Progenitor cell of endocrine pancreas (in vitro differentiated cells): ENCODE measurements around the gene SCP2D1. TPM values are rescaled to one million over a fixed set of nuclear protein-coding genes. Genes with fewer than 3 reads are reported as not detected.

Experiments used
- DNase-seq: peaks from one replicate; pipeline ENCODE4 v3.0.0; 2021; ENCODE audit warnings: low spot score; ENCODE audit not compliant: unreplicated experiment
- H3K27ac Mint-ChIP-seq: 2 replicates; pipeline ENCODE4 v1.8.0; 2021; ENCODE audit warnings: mild to moderate bottlenecking, moderate library complexity, mixed read lengths
- H3K27me3 Mint-ChIP-seq: 2 replicates; pipeline ENCODE4 v1.8.0; 2021; ENCODE audit warnings: mixed read lengths
- H3K36me3 Mint-ChIP-seq: 2 replicates; pipeline ENCODE4 v1.8.0; 2022; ENCODE audit warnings: mixed read lengths; ENCODE audit not compliant: insufficient read depth
- H3K4me1 Mint-ChIP-seq: 2 replicates; pipeline ENCODE4 v1.8.0; 2021; ENCODE audit warnings: low read depth, mixed read lengths
- H3K4me3 Mint-ChIP-seq: 2 replicates; pipeline ENCODE4 v1.8.0; 2021; ENCODE audit warnings: low read depth, mild to moderate bottlenecking, moderate library complexity, mixed read lengths
- H3K9me3 Mint-ChIP-seq: 2 replicates; pipeline ENCODE4 v1.8.0; 2021; ENCODE audit warnings: low read depth, mixed read lengths
- total RNA-seq: library from RNA; stranded (reverse); gene quantifications from 2 replicates; pipeline ENCODE4 v1.2.1, GENCODE V29; 2021
- TF ChIP-seq, protein P1 (sequence below): fragments of 200-600 bp; sonication (generic); IDR thresholded peaks from one replicate; pipeline ENCODE4 v1.5.0; 2021; ENCODE audit warnings: antibody characterized with exemption, mild to moderate bottlenecking; ENCODE audit not compliant: unreplicated experiment

SCP2D1 gene
- total RNA-seq, 1 donor from 2014 or later: not detected

DNA sequence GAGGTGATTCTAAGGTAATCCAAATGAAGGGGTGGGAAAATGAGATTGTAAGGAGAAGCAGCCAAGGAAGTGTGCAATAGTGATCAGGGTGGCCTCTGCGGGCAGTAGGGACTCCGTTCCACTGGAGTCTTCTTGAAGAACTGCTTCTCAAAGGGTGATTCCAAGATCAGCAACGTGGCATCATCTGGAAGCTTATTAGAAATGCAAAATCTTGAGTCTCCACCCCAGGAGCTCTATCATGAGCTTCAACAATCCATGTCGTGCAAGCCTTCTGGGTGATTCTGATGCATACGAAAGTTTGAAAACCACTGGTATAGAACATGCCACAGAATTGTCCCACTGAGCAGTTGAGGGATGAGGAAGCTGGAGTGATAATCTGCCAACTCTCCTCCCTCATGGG, 31.4 kb downstream of the SCP2D1 start:
- TF ChIP-seq, protein P1, sequence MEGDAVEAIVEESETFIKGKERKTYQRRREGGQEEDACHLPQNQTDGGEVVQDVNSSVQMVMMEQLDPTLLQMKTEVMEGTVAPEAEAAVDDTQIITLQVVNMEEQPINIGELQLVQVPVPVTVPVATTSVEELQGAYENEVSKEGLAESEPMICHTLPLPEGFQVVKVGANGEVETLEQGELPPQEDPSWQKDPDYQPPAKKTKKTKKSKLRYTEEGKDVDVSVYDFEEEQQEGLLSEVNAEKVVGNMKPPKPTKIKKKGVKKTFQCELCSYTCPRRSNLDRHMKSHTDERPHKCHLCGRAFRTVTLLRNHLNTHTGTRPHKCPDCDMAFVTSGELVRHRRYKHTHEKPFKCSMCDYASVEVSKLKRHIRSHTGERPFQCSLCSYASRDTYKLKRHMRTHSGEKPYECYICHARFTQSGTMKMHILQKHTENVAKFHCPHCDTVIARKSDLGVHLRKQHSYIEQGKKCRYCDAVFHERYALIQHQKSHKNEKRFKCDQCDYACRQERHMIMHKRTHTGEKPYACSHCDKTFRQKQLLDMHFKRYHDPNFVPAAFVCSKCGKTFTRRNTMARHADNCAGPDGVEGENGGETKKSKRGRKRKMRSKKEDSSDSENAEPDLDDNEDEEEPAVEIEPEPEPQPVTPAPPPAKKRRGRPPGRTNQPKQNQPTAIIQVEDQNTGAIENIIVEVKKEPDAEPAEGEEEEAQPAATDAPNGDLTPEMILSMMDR: no peak
- Mint-ChIP-seq H3K27me3 (peaks cover 16% of the 10 kb centered on the region), H3K9me3 (no peaks in the 10 kb centered on the region), H3K27ac (no peak overlapping the region), H3K4me3 (no peak overlapping the region), H3K4me1 (peaks cover 5% of the 10 kb centered on the region), H3K36me3 (no peaks in the 10 kb centered on the region)
- no peak for DNase-seq

DNA sequence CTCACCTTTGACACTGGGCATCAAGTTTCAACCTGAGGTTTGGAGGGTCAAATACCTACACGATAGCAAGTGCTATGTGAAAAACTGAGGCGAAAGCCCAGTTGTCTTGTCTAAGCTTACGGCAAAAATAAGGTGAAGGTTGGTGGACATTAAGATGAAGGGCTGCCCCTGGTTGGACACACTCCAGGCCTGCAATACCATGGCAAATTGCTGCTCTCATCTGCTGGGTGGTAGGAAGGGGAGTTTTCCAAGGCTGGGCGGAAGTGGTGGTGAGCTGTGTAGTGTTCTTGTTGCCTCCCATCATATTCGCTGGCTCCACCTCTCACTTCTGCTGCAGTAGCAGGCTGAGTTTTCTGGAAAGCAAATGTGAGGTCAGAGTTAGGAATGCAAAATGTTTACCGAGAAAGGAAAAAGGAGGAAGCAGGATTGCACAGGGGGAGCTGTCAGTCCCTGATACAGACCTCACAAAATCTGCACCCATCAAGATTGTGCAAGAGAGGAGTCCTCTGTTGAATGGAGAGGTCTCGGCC, 33.7 kb downstream of the SCP2D1 start:
- Mint-ChIP-seq H3K4me3 (no peak overlapping the region), H3K4me1 (peaks cover 1% of the 10 kb centered on the region), H3K27ac (no peak overlapping the region), H3K27me3 (peaks cover 18% of the 10 kb centered on the region), H3K36me3 (no peaks in the 10 kb centered on the region), H3K9me3 (no peaks in the 10 kb centered on the region)
- TF ChIP-seq, protein P1: no peak
- DNase-seq: no peak

DNA sequence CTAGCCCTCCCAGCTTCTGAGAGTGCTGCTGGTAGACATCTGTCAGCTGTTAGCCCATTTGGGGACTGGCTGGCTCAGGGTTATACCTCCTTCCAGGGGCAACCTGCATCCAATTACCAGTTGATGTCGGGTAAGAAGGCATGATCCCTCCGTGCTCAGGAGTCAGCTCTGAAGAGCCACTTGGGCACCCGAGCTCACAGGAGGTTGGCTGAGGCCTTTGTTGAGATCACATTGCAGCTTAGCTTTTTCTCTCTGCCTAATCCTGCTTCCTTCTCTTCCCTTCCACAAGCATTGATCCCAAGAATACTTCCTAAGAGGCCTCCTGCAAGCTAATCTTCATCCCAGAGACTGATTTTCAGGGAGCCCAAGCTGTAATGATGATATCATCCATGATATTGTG, 35.5 kb downstream of the SCP2D1 start:
- Mint-ChIP-seq H3K4me1 (peaks cover 1% of the 10 kb centered on the region), H3K36me3 (no peaks in the 10 kb centered on the region), H3K9me3 (peaks cover 3% of the 10 kb centered on the region), H3K4me3 (no peak overlapping the region), H3K27me3 (peaks cover 12% of the 10 kb centered on the region), H3K27ac (no peak overlapping the region)
- TF ChIP-seq, protein P1: no peak
- no peak for DNase-seq

DNA sequence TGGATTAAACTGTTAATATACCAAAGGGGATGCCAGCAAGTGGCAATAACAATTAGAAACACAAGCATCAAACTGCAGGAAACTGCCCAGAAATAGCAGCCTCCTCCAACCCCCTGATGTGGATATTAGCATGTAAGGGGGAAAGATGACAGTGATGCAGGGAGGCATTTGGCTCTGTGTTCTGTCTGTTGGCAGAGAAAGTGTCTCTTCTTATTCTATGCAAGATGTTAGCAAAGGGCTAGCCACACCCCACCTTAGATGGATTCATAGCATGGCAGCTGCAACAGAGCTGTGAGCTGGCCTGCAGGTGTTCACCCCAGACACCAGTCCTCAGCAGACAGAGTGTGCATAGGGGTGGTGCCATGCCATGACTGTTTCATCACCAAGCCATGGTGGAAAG, 38.0 kb downstream of the SCP2D1 start:
- Mint-ChIP-seq H3K36me3 (no peaks in the 10 kb centered on the region), H3K27ac (no peak overlapping the region), H3K4me3 (no peak overlapping the region), H3K4me1 (peaks cover 1% of the 10 kb centered on the region), H3K27me3 (peaks cover 16% of the 10 kb centered on the region), H3K9me3 (peaks cover 3% of the 10 kb centered on the region)
- TF ChIP-seq, protein P1: no peak
- no peak for DNase-seq

DNA sequence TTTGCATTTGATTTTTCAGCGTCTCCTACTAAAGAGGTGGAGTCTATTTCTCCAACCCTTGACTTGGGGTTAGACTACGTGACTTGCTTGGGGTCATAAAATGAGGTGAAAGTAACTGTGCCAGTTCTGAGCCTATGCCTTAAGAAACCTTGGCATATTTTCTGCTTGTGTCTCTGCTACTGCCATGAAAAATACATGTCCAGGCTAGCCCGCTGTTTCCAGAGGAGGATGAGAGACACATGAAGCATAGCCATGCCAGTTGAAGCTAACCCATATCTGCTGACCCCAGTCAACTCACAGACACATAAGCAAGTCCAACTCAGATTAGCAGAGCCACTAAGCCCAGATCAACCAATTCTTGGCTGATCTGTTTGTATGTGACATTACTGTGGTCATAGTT, 38.7 kb downstream of the SCP2D1 start:
- DNase-seq: no peak
- Mint-ChIP-seq H3K36me3 (no peaks in the 10 kb centered on the region), H3K27me3 (peaks cover 16% of the 10 kb centered on the region), H3K9me3 (peaks cover 3% of the 10 kb centered on the region), H3K4me3 (no peak overlapping the region), H3K27ac (no peak overlapping the region), H3K4me1 (peaks cover 1% of the 10 kb centered on the region)
- TF ChIP-seq, protein P1: no peak
